ENCODE measurements around the gene ELN. TPM values are rescaled to one million over a fixed set of nuclear protein-coding genes. Genes with fewer than 3 reads are reported as not detected.
"Not testable (repeated sequence)": the region's sequence is repeated elsewhere in the genome, so short reads cannot be mapped to it uniquely, and the experiment has no call there.

Gene ELN
- total and polyA plus RNA-seq, 2 experiments from 2014 or later, result 37.7 to 58.1 TPM

GRCh38 chr7:74010407-74010806, 17.6 kb upstream of the ELN start:
- no peaks in the 10 kb centered on the region for H3K79me2 ChIP-seq
- 95% methylated on average over 15 of the region's 16 CpGs for WGBS (ENCODE audit: low lambda C conversion rate, missing lambda C conversion rate)
- H3K9me3 ChIP-seq (ENCODE audit: low read depth), result no peaks in the 10 kb centered on the region
- no peak overlapping the region for H3K4me3 ChIP-seq
- no peak overlapping the region for H3K4me2 ChIP-seq
- no peak for DNase-seq (ENCODE audit: low spot score)
- no peaks in the 10 kb centered on the region for H4K20me1 ChIP-seq (ENCODE audit: insufficient read depth, poor library complexity, severe bottlenecking)
- TF ChIP-seq EZH2 (IDR thresholded peaks at IDR 0.05; ENCODE audit: borderline replicate concordance), result no peak
- no peak for TF ChIP-seq EZH2phosphoT487 (IDR thresholded peaks at IDR 0.05; ENCODE audit: low read depth, severe bottlenecking, unreplicated experiment)
- no peak for TF ChIP-seq CTCF (IDR thresholded peaks at IDR 0.05; ENCODE audit: poor library complexity)
- peaks cover 15% of the 10 kb centered on the region for H3K4me1 ChIP-seq (ENCODE audit: insufficient read depth)
- H2AFZ ChIP-seq, result no peak overlapping the region
- H3K36me3 ChIP-seq (replicated peaks; ENCODE audit: insufficient read depth, low read depth), result no peaks in the 10 kb centered on the region
- no peaks in the 10 kb centered on the region for H3K27me3 ChIP-seq
- H3K9me2 ChIP-seq (replicated peaks; ENCODE audit: insufficient read depth), result no peaks in the 10 kb centered on the region
- H3K27ac ChIP-seq, result no peak overlapping the region

GRCh38 chr7:74011421-74011820, 16.6 kb upstream of the ELN start:
- not testable (repeated sequence) for H4K20me1 ChIP-seq (ENCODE audit: insufficient read depth, poor library complexity, severe bottlenecking); DNase-seq (ENCODE audit: low spot score); H3K9me3 ChIP-seq (ENCODE audit: low read depth); H3K36me3 ChIP-seq (replicated peaks; ENCODE audit: insufficient read depth, low read depth); H3K9me2 ChIP-seq (replicated peaks; ENCODE audit: insufficient read depth); H3K79me2 ChIP-seq; H3K27me3 ChIP-seq; H3K4me3 ChIP-seq; H2AFZ ChIP-seq; H3K4me2 ChIP-seq; H3K27ac ChIP-seq
- H3K4me1 ChIP-seq (ENCODE audit: insufficient read depth), result peaks cover 15% of the 10 kb centered on the region
- 93% methylated on average over 4 of the region's 4 CpGs for WGBS (ENCODE audit: low lambda C conversion rate, missing lambda C conversion rate)

DNA sequence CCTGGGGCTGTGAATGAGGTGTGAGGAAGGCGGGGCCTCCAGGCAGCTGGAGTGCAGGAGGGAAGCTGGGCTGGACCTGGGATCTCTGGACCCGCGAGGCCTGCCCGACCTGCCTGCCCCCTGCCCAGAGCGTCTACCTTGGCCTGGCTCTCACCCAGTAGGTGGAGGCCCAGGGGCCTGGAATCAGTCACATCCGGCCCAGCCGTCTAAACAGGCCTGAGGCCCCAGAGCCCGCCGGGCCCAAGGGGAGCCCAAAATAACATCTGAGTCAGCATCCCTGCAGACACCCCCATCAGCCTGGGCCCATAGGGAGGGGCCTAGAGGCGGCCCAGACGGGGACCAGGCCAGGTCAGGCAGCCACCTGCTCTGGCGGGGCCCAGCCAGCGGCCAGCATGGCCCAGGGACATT, 15.1 kb upstream of the ELN start:
- no peak overlapping the region for H2AFZ ChIP-seq
- H3K27me3 ChIP-seq, result no peaks in the 10 kb centered on the region
- no peak overlapping the region for H3K4me2 ChIP-seq
- no peaks in the 10 kb centered on the region for H3K9me3 ChIP-seq (ENCODE audit: low read depth)
- no peaks in the 10 kb centered on the region for H3K9me2 ChIP-seq (replicated peaks; ENCODE audit: insufficient read depth)
- no peak overlapping the region for H3K4me3 ChIP-seq
- 59% methylated on average over 13 of the region's 13 CpGs for WGBS (ENCODE audit: low lambda C conversion rate, missing lambda C conversion rate)
- no peak overlapping the region for H3K27ac ChIP-seq
- no peaks in the 10 kb centered on the region for H3K36me3 ChIP-seq (replicated peaks; ENCODE audit: insufficient read depth, low read depth)
- H3K79me2 ChIP-seq, result no peaks in the 10 kb centered on the region
- no peaks in the 10 kb centered on the region for H4K20me1 ChIP-seq (ENCODE audit: insufficient read depth, poor library complexity, severe bottlenecking)
- TF ChIP-seq CTCF (IDR thresholded peaks at IDR 0.05; ENCODE audit: poor library complexity) (no peak), EZH2phosphoT487 (IDR thresholded peaks at IDR 0.05; ENCODE audit: low read depth, severe bottlenecking, unreplicated experiment) (no peak), EZH2 (IDR thresholded peaks at IDR 0.05; ENCODE audit: borderline replicate concordance) (no peak)
- DNase-seq (ENCODE audit: low spot score), result no peak
- peaks cover 15% of the 10 kb centered on the region for H3K4me1 ChIP-seq (ENCODE audit: insufficient read depth)

DNA sequence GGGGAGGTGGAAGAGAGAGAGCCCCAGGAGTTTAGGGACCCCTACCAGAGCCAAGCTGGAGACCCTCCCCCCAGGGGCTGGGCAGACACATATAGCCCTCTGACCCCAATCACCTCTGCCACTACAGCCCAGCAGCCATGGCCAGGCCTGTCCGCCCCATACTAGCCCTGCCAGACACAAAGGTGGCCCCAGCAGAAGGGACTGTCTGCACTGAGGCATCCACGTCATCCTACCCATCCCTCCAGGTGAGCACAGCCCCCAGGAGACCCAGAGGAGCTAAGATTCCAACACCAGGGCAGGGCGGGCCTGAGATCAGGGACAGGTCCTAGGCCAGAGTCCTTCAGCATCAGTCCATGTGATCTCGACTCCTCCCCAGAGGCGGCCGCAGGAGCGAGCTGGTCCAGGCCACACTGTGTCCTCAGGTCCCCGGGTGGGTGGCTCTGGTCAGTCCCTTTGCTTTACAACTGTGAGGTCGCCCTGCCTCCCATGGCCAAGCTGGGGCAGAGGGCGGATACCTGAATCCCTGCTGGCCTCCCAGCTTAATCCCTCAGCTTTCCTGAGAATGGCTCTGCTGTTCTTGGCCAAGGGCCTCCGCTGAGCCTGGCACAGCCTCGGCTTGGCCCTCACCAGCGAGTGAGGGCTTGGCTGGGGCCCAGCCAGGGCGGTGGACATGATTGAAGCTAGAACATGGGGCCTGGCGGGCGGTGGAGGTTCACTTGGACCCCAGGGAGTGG, 14.3 kb upstream of the ELN start:
- WGBS (ENCODE audit: low lambda C conversion rate, missing lambda C conversion rate), result 87% methylated on average over 16 of the region's 16 CpGs
- no peak overlapping the region for H3K27ac ChIP-seq

More for the DNA sequence above, 14.3 kb upstream of the ELN start:
- no peaks in the 10 kb centered on the region for H3K36me3 ChIP-seq (replicated peaks; ENCODE audit: insufficient read depth, low read depth)
- TF ChIP-seq EZH2phosphoT487 (IDR thresholded peaks at IDR 0.05; ENCODE audit: low read depth, severe bottlenecking, unreplicated experiment) (no peak), EZH2 (IDR thresholded peaks at IDR 0.05; ENCODE audit: borderline replicate concordance) (no peak), CTCF (IDR thresholded peaks at IDR 0.05; ENCODE audit: poor library complexity) (no peak)
- H3K79me2 ChIP-seq, result no peaks in the 10 kb centered on the region
- H3K9me2 ChIP-seq (replicated peaks; ENCODE audit: insufficient read depth), result no peaks in the 10 kb centered on the region
- DNase-seq (ENCODE audit: low spot score), result no peak
- no peaks in the 10 kb centered on the region for H3K27me3 ChIP-seq
- H4K20me1 ChIP-seq (ENCODE audit: insufficient read depth, poor library complexity, severe bottlenecking), result no peaks in the 10 kb centered on the region
- H3K4me2 ChIP-seq, result no peak overlapping the region
- no peak overlapping the region for H3K4me3 ChIP-seq
- H3K9me3 ChIP-seq (ENCODE audit: low read depth), result no peaks in the 10 kb centered on the region
- peaks cover 20% of the 10 kb centered on the region for H3K4me1 ChIP-seq (ENCODE audit: insufficient read depth)
- no peak overlapping the region for H2AFZ ChIP-seq

Data from hepatocyte (in vitro differentiated cells).